Omental fat pad (tissue), 4 donors: ENCODE results near the gene ARHGAP5. TPM values are rescaled to one million over a fixed set of nuclear protein-coding genes. Genes with fewer than 3 reads are reported as not detected.
A peak's percentile ranks its signal among the peaks of the same experiment; 100 is the strongest.
"Not testable (repeated sequence)": the region's sequence is repeated elsewhere in the genome, so short reads cannot be mapped to it uniquely, and the experiment has no call there.

Source experiments
- ATAC-seq: fragments of 150-250 bp; one replicate; pipeline ENCODE4 v1.9.1; 2016; ENCODE audit warnings: mild to moderate bottlenecking, moderate library complexity; ENCODE audit not compliant: low FRiP score
- DNase-seq: peaks from one replicate; pipeline ENCODE4 v3.0.0-alpha.2; 2019; ENCODE audit warnings: low spot score
- total RNA-seq, 4 donors: library from RNA; depleted of rRNA; stranded (reverse); fragments of >200 nt; gene quantifications; one replicate each; pipeline ENCODE4 v1.1.0, GENCODE V29; 2016
- TF ChIP-seq, protein P1 (sequence below), 3 donors: fragments of 450-650 bp; IDR thresholded peaks; one replicate each; pipeline ENCODE4 v1.5.1; 2016 to 2017; ENCODE audit warnings: antibody characterized with exemption in 3 of 3, mild to moderate bottlenecking in 3 of 3, moderate library complexity in 2 of 3

Gene ARHGAP5
- total RNA-seq, 4 donors from 2014 or later: 116 to 125 (median 121) TPM

- DNase-seq (no peak), ATAC-seq (no peak)
- TF ChIP-seq, protein P1, sequence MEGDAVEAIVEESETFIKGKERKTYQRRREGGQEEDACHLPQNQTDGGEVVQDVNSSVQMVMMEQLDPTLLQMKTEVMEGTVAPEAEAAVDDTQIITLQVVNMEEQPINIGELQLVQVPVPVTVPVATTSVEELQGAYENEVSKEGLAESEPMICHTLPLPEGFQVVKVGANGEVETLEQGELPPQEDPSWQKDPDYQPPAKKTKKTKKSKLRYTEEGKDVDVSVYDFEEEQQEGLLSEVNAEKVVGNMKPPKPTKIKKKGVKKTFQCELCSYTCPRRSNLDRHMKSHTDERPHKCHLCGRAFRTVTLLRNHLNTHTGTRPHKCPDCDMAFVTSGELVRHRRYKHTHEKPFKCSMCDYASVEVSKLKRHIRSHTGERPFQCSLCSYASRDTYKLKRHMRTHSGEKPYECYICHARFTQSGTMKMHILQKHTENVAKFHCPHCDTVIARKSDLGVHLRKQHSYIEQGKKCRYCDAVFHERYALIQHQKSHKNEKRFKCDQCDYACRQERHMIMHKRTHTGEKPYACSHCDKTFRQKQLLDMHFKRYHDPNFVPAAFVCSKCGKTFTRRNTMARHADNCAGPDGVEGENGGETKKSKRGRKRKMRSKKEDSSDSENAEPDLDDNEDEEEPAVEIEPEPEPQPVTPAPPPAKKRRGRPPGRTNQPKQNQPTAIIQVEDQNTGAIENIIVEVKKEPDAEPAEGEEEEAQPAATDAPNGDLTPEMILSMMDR (IDR thresholded peaks at IDR 0.05): no peak
These were observed 51.6 kb downstream of the ARHGAP5 start for GRCh38 chr14:32128703-32129102.

- TF ChIP-seq, protein P1 (IDR thresholded peaks at IDR 0.05): no peak
- DNase-seq (no peak), ATAC-seq (peak; percentile 59)
These were observed 52.0 kb downstream of the ARHGAP5 start for GRCh38 chr14:32129124-32129523.

- not testable (repeated sequence) for ATAC-seq, DNase-seq
These were observed 54.6 kb downstream of the ARHGAP5 start for GRCh38 chr14:32131689-32132088.

- DNase-seq (no peak), ATAC-seq (no peak)
- TF ChIP-seq, protein P1 (IDR thresholded peaks at IDR 0.05): no peak
These were observed 57.5 kb downstream of the ARHGAP5 start for GRCh38 chr14:32134448-32135097.

DNA sequence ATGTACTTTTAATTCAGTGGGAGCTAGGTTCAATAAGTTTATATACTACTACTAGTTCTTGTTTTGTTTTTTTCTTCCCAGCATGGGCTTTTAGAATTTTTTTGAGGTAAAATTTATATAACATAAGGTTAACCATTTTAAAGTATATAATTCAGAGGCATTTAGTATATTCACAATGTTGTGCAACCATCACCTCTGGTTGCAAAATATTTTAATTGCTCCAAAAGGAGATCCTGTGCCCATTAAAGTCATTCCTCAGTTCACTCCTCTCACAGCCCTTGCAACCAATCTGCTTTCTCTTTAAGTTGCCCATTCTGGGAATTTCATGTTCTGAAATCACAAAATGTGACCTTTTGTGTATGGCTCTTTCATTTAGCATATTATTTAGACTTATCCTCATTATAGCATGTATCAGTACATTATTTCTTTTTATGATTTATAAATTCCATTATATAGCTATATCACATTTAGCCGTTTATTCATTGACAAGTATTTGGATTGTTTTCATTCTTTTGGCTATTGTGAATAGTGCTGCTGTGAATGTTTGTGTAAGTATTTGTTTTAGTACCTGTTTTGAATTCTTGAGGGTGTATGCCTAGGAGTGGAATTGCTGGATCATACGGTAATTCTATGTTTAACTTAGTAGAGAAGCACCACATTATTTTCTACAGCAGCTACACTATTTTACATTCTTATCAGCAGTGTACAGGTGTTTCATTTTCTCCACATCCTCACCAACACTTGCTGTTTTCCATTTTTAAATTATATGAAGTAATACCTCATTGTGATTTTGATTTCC, 59.1 kb downstream of the ARHGAP5 start:
- ATAC-seq: no peak
- TF ChIP-seq, protein P1 (IDR thresholded peaks at IDR 0.05): no peak
- DNase-seq: no peak

DNA sequence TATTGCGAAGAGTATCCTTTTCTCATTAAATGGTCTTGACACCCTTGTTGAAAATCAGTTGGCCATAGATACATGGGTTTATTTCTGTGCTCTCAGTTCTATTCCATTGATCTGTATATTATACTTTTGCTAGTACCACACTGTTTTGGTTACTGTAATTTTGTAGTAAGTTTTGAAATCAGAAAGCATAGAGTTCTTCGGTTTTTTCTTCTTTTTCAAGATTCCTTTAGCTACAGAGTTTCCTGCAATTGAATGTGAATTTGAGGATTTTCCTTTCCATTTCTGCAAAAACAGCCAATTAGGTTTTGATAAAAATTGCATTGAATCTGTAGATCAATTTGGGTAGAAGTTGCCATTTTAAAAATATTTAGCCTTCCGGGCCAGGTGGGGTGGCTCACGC, 60.2 kb downstream of the ARHGAP5 start:
- TF ChIP-seq, protein P1 (IDR thresholded peaks at IDR 0.05): no peak
- no peak for ATAC-seq
- DNase-seq: no peak

DNA sequence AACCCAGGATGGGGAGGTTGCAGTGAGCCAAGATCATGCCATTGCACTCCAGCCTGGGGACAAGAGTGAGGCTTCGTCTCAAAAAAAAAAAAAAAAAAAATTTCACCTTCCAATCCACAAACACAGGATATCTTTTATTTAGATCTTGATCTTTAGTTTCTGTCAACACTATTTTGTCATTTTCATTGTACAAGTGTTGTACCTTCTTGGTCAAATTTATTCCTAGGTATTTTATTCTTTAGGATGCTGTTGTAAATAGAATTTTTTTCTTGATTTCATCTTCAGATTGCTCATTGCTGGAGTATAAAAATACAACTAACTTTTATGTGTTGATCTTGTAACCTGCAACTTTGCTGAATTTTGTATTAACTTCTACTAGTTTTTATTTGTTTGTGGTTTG, 60.8 kb downstream of the ARHGAP5 start:
- no peak for DNase-seq
- TF ChIP-seq, protein P1 (IDR thresholded peaks at IDR 0.05): no peak
- no peak for ATAC-seq
